ENCODE results near the gene ZNF253.

GRCh38 chr19:19938449-19938848, 72.8 kb downstream of the ZNF253 start:
- TF ChIP-seq POLR2AphosphoS5 (IDR thresholded peaks at IDR 0.05) (no peak), CTCF (IDR thresholded peaks at IDR 0.05) (no peak), POLR2A (IDR thresholded peaks at IDR 0.05; ENCODE audit: low read depth) (no peak), EP300 (IDR thresholded peaks at IDR 0.05) (no peak)
